GM21390 (cell line): Measurements from ENCODE around the gene USP4.
"Not testable (repeated sequence)": the region's sequence is repeated elsewhere in the genome, so short reads cannot be mapped to it uniquely, and the experiment has no call there.

ENCODE experiments used
- ATAC-seq: cut with Tn5 transposase; IDR thresholded peaks from one replicate; pipeline ENCODE4 v1.9.1; 2021; ENCODE audit not compliant: unreplicated experiment

Gene USP4

GRCh38 chr3:49339941-49340800 lies at the start of gene USP4:
USP4 (minus strand) TSS chr3:49340053; CDS start chr3:49340024, 29 bp downstream.
- ATAC-seq: peak; percentile 86

- ATAC-seq: no peak
These were observed 49.4 kb upstream of the USP4 start for GRCh38 chr3:49389297-49389696.

- no peak for ATAC-seq
These were observed 48.5 kb upstream of the USP4 start for GRCh38 chr3:49388289-49388820.

- no peak for ATAC-seq
These were observed 47.9 kb upstream of the USP4 start for GRCh38 chr3:49387721-49388120.

- no peak for ATAC-seq
These were observed 46.4 kb upstream of the USP4 start for GRCh38 chr3:49386056-49386756.

- no peak for ATAC-seq
These were observed 45.8 kb upstream of the USP4 start for GRCh38 chr3:49385617-49386016.

- ATAC-seq: no peak
These were observed 43.5 kb upstream of the USP4 start for GRCh38 chr3:49383387-49383786.

GRCh38 chr3:49378249-49378895 lies 38.5 kb upstream of the USP4 start:
- ATAC-seq: no peak

- ATAC-seq: no peak
These were observed 37.6 kb upstream of the USP4 start for GRCh38 chr3:49377483-49377882.

GRCh38 chr3:49371946-49372345 lies 32.1 kb upstream of the USP4 start:
- ATAC-seq: no peak

- ATAC-seq: no peak
These were observed 30.9 kb upstream of the USP4 start for GRCh38 chr3:49370585-49371290.

GRCh38 chr3:49362561-49362960 lies 22.7 kb upstream of the USP4 start:
- no peak for ATAC-seq

GRCh38 chr3:49359623-49360022 lies 19.8 kb upstream of the USP4 start:
- ATAC-seq: no peak

- ATAC-seq: peak; percentile 7
These were observed 19.0 kb upstream of the USP4 start for GRCh38 chr3:49358884-49359225.

- peak; percentile 86 for ATAC-seq
These were observed 18.5 kb upstream of the USP4 start, which contains the start of gene GPX1 for GRCh38 chr3:49358217-49358883. GPX1 (minus strand) TSS chr3:49358353; CDS start chr3:49358278, 75 bp downstream.

GRCh38 chr3:49357443-49358216 lies 17.8 kb upstream of the USP4 start:
- not testable (repeated sequence) for ATAC-seq

- not testable (repeated sequence) for ATAC-seq
These were observed 17.2 kb upstream of the USP4 start for GRCh38 chr3:49357095-49357442.

GRCh38 chr3:49352890-49353421 lies 13.1 kb upstream of the USP4 start:
- ATAC-seq: no peak

GRCh38 chr3:49352281-49352680 lies 12.4 kb upstream of the USP4 start:
- ATAC-seq: no peak
